Measurements from ENCODE around the gene GRIK3.

GRIK3 gene

GRCh38 chr1:36765785-36766300 lies 268.5 kb downstream of the GRIK3 start:
- H3K27ac ChIP-seq, result no peak overlapping the region
- TF ChIP-seq ZFX (IDR thresholded peaks at IDR 0.05; ENCODE audit: borderline replicate concordance), result no peak
- TF ChIP-seq, protein P1, sequence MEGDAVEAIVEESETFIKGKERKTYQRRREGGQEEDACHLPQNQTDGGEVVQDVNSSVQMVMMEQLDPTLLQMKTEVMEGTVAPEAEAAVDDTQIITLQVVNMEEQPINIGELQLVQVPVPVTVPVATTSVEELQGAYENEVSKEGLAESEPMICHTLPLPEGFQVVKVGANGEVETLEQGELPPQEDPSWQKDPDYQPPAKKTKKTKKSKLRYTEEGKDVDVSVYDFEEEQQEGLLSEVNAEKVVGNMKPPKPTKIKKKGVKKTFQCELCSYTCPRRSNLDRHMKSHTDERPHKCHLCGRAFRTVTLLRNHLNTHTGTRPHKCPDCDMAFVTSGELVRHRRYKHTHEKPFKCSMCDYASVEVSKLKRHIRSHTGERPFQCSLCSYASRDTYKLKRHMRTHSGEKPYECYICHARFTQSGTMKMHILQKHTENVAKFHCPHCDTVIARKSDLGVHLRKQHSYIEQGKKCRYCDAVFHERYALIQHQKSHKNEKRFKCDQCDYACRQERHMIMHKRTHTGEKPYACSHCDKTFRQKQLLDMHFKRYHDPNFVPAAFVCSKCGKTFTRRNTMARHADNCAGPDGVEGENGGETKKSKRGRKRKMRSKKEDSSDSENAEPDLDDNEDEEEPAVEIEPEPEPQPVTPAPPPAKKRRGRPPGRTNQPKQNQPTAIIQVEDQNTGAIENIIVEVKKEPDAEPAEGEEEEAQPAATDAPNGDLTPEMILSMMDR (IDR thresholded peaks at IDR 0.05), result no peak

GRCh38 chr1:36764798-36765197 lies 269.5 kb downstream of the GRIK3 start:
- TF ChIP-seq, protein P1 (IDR thresholded peaks at IDR 0.05), result no peak
- no peak for TF ChIP-seq ZFX (IDR thresholded peaks at IDR 0.05; ENCODE audit: borderline replicate concordance)
- no peak overlapping the region for H3K27ac ChIP-seq

- TF ChIP-seq, protein P1 (IDR thresholded peaks at IDR 0.05), result no peak
- no peak for TF ChIP-seq ZFX (IDR thresholded peaks at IDR 0.05; ENCODE audit: borderline replicate concordance)
- no peak overlapping the region for H3K27ac ChIP-seq
Observed at GRCh38 chr1:36763771-36764170, 270.5 kb downstream of the GRIK3 start.

DNA sequence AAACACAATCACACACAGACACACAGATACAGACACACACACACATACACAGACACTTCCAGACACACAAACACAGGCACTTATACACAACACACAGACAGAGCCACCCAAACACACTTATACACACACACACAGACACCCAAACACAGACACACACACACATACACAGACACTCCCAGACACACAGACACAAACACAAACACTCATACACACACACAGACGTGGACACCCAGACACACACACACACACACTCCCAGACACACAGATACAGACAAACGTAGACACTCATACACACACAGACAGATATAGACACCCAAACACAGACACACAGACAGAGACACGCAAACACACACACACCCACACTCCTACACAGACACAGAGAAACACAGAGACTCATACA lies 272.1 kb downstream of the GRIK3 start:
- TF ChIP-seq, protein P1 (IDR thresholded peaks at IDR 0.05), result no peak
- TF ChIP-seq ZFX (IDR thresholded peaks at IDR 0.05; ENCODE audit: borderline replicate concordance), result no peak
- no peak overlapping the region for H3K27ac ChIP-seq

DNA sequence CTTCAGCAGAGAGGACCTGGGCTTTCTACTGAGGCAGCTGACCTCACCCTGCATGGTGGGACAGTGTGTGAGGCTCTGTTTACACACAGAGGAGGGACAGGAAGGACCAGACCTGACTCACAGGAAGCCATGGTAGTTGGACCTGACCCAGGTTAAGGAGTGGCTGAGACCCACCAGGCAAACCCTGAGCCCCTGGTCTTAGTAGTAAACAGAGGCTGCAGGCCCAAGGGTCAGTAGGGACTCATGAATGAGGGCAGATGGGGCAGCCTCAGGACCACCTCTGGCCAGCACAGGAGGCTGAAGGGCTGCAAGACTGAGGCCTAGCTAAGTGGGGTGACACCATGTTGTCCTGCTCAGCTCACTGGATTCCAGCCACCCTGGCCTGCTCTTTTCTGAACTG lies 273.2 kb downstream of the GRIK3 start:
- no peak for TF ChIP-seq ZFX (IDR thresholded peaks at IDR 0.05; ENCODE audit: borderline replicate concordance)
- TF ChIP-seq, protein P1 (IDR thresholded peaks at IDR 0.05), result no peak
- H3K27ac ChIP-seq, result no peak overlapping the region

DNA sequence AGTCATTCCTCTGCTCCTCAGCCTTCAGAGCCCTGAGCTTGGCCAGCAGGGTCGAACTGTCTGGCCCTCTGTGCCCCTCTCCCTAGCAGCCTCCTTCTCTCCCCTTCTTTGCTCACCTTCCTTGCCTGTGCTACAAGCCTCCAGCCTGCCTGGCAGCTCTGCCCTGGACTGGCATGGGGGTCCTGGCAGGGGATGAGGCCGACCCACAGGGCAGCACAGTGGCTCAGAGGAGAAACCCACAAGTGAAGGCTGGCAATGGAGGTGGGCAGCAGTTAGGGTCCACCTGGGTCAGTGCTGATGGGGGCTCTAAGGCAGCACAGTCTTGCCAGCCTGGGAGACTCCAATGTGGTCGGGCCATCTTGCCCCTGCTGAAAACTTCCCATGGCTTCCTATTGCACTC lies 274.2 kb downstream of the GRIK3 start:
- no peak overlapping the region for H3K27ac ChIP-seq
- TF ChIP-seq ZFX (IDR thresholded peaks at IDR 0.05; ENCODE audit: borderline replicate concordance), result no peak
- TF ChIP-seq, protein P1 (IDR thresholded peaks at IDR 0.05), result no peak

DNA sequence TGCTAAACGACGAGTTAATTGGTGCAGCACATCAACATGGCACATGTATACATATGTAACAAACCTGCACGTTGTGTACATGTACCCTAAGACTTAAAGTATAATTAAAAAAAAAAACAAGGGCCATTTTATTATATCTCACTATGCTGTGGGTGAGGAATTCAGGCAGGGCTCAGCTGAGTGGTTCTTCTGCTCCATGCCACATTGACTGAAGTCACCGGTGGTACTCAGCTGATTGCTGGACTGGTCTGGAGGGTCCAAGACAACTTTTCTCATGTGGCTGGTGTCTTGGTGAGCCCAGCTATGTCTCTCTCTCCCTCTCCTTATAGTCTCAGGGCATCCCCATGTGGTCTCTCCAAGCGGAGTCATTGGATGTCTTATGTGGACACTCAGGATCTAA lies 275.0 kb downstream of the GRIK3 start:
- TF ChIP-seq ZFX (IDR thresholded peaks at IDR 0.05; ENCODE audit: borderline replicate concordance), result no peak
- TF ChIP-seq, protein P1 (IDR thresholded peaks at IDR 0.05), result no peak

More for the DNA sequence above, 275.0 kb downstream of the GRIK3 start:
- no peak overlapping the region for H3K27ac ChIP-seq

Data from 22Rv1 (cell line).